Skeletal muscle tissue (tissue), 4 donors: ENCODE data around the gene NCAPG2. TPM values are rescaled to one million over a fixed set of nuclear protein-coding genes. Genes with fewer than 3 reads are reported as not detected.

ENCODE experiments used
- H3K27ac ChIP-seq: one replicate; pipeline ENCODE4 v1.7.0; 2013; ENCODE audit warnings: mild to moderate bottlenecking, low read depth, low read length, inconsistent platforms
- H3K27me3 ChIP-seq, 3 donors: one replicate each; pipeline ENCODE4 v1.7.0; 2013; ENCODE audit warnings: low read length in 3 of 3; ENCODE audit not compliant: control insufficient read depth in 3 of 3, insufficient read depth in 3 of 3
- H3K36me3 ChIP-seq, 3 donors: one replicate each; pipeline ENCODE4 v1.7.0; 2013; ENCODE audit warnings: low read length in 3 of 3; ENCODE audit not compliant: control insufficient read depth in 3 of 3, insufficient read depth in 3 of 3
- H3K4me1 ChIP-seq, 3 donors: one replicate each; pipeline ENCODE4 v1.7.0; 2013; ENCODE audit warnings: low read length in 3 of 3, mild to moderate bottlenecking in 3 of 3; ENCODE audit not compliant: control insufficient read depth in 3 of 3, insufficient read depth in 3 of 3
- H3K4me3 ChIP-seq, 3 donors: one replicate each; pipeline ENCODE4 v1.7.0; 2013; ENCODE audit warnings: low read length in 3 of 3
- H3K9ac ChIP-seq, 3 donors: one replicate each; pipeline ENCODE4 v1.7.0; 2013; ENCODE audit warnings: low read length in 3 of 3, mild to moderate bottlenecking in 3 of 3, moderate library complexity in 2 of 3, low read depth in 1 of 3
- H3K9me3 ChIP-seq, 3 donors: one replicate each; pipeline ENCODE4 v1.7.0; 2013; ENCODE audit warnings: low read length in 3 of 3; ENCODE audit not compliant: control insufficient read depth in 3 of 3
- total RNA-seq: library from RNA; depleted of rRNA; stranded (reverse); fragments of >200 nt; gene quantifications from one replicate; pipeline ENCODE4 v1.2.3, GENCODE V29; 2014
- donor health status: Osteomylitis.

The NCAPG2 gene
- total RNA-seq, 1 donor from 2014 or later, result 9.4 TPM

DNA sequence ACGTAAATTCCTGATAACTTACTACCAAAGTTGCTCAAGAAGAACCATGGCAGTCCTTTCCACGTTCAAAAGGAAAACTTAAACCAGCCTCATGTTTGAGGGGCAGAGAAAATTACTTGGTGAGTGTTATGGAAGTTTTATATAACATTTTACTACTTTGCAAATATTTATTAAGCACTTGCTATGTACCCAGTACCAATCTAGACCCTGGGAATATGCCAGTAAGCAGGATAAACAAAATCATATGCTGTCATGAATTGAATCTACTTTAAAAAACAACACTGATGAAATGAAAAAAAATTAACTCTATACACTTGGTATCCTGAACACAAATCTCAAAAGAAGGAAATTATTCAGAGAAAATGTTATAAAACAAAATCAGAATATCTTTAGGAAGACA, 46.1 kb downstream of the NCAPG2 start:
- H3K4me1 ChIP-seq, result no peaks in the 10 kb centered on the region
- peaks cover 32 to 39% (median 36%) of the 10 kb centered on the region in 3 donors for H3K36me3 ChIP-seq
- no peaks in the 10 kb centered on the region for H3K9me3 ChIP-seq
- no peak overlapping the region for H3K4me3 ChIP-seq
- no peak overlapping the region for H3K9ac ChIP-seq
- H3K27ac ChIP-seq, result no peak overlapping the region
- H3K27me3 ChIP-seq, result no peaks in the 10 kb centered on the region

- Histone ChIP-seq H3K4me3 (no peak overlapping the region), H3K36me3 (peaks cover 24 to 29% (median 25%) of the 10 kb centered on the region in 3 donors), H3K9ac (no peak overlapping the region), H3K9me3 (no peaks in the 10 kb centered on the region), H3K27me3 (no peaks in the 10 kb centered on the region), H3K27ac (no peak overlapping the region), H3K4me1 (no peaks in the 10 kb centered on the region)
Observed at GRCh38 chr7:158657189-158657746, 47.3 kb downstream of the NCAPG2 start.

GRCh38 chr7:158655931-158656441, 48.6 kb downstream of the NCAPG2 start:
- no peak overlapping the region for H3K27ac ChIP-seq
- H3K27me3 ChIP-seq, result no peaks in the 10 kb centered on the region
- H3K9me3 ChIP-seq, result no peaks in the 10 kb centered on the region
- no peak overlapping the region for H3K4me3 ChIP-seq
- H3K4me1 ChIP-seq, result no peaks in the 10 kb centered on the region
- H3K36me3 ChIP-seq, result peaks cover 28 to 34% (median 31%) of the 10 kb centered on the region in 3 donors
- H3K9ac ChIP-seq, result no peak overlapping the region

GRCh38 chr7:158655507-158655906, 49.1 kb downstream of the NCAPG2 start:
- H3K4me3 ChIP-seq, result no peak overlapping the region
- peaks cover 28 to 34% (median 30%) of the 10 kb centered on the region in 3 donors for H3K36me3 ChIP-seq
- H3K9ac ChIP-seq, result no peak overlapping the region
- H3K27ac ChIP-seq, result no peak overlapping the region
- no peaks in the 10 kb centered on the region for H3K27me3 ChIP-seq
- no peaks in the 10 kb centered on the region for H3K9me3 ChIP-seq
- no peaks in the 10 kb centered on the region for H3K4me1 ChIP-seq

DNA sequence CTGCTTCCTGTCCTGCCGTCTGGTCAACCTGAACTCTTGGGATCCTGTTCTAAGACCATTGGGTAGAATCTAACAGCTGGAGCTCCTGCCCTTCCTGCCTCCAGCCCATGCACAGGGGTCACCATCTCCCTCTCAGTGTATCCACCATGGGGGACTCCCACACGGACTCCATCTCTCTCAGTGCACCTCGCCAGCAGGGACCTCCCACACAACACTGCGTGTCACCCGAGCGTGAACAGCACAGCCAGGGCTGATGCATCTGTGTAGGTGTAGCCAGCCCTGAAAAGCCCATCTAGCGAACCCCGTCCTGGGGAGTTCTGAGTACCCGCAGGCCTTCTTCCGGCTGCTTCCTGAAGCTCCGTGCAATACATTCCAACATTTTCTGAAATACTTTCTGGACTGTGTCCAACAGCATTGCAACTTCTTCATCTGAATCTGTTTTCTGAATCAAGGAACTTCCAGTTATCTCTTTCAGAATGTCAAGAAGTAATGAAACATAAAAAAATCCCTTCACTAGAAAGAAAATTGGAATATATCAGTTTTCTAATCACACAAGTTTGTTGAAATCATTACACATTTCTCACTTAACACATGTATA, 52.5 kb downstream of the NCAPG2 start:
- Histone ChIP-seq H3K9me3 (no peaks in the 10 kb centered on the region), H3K4me1 (peaks cover 0 to 4% (median 0%) of the 10 kb centered on the region in 3 donors), H3K36me3 (peaks cover 28 to 34% (median 30%) of the 10 kb centered on the region in 3 donors)

DNA sequence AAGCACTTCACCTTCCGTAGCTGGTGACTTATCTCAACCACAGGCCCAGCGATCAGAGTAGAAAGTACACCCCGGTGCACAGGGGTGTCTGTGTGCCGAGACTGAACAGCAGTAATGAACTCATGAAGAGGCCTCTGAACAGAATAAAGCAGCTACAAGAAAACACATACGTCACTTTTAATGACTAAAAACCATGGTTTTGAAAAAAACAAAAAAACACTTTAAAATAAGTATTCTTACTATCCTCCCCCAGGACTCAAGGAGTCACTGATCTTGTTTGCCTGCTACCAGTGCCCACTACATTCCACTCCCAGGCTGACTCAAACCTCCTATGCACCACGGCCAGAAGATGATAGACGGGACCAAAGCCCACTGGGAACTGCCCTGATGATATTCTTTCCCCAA, 53.8 kb downstream of the NCAPG2 start:
- H3K9me3 ChIP-seq, result no peaks in the 10 kb centered on the region
- no peak overlapping the region for H3K9ac ChIP-seq
- no peak overlapping the region for H3K4me3 ChIP-seq
- H3K36me3 ChIP-seq, result peaks cover 23 to 25% (median 25%) of the 10 kb centered on the region in 3 donors
- peaks cover 0 to 4% (median 0%) of the 10 kb centered on the region in 3 donors for H3K4me1 ChIP-seq
- H3K27me3 ChIP-seq, result no peaks in the 10 kb centered on the region
- H3K27ac ChIP-seq, result no peak overlapping the region

More for the DNA sequence above, 52.5 kb downstream of the NCAPG2 start:
- Histone ChIP-seq H3K27me3 (no peaks in the 10 kb centered on the region), H3K27ac (no peak overlapping the region), H3K4me3 (no peak overlapping the region), H3K9ac (no peak overlapping the region)

DNA sequence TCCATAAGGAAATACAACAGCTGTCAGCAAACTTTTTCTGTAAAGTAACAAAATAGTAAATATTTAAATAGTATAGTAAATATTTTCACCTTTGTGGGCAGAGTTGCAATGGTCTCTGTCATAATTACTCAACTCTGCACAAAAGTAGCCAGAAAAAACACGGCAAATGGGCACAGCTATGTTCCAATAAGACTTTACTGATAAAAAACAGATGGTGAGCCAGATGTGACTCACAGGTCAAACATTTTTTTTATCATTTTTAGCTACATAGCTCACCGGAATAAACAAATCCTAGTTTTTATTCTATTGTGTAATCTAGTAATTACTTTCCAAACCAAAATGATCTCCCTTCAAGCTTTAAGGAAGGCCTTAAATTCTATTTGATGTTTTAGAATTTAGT, 55.3 kb downstream of the NCAPG2 start:
- no peaks in the 10 kb centered on the region for H3K9me3 ChIP-seq
- H3K9ac ChIP-seq, result no peak overlapping the region
- peaks cover 18 to 23% (median 21%) of the 10 kb centered on the region in 3 donors for H3K36me3 ChIP-seq
- H3K4me3 ChIP-seq, result no peak overlapping the region
- H3K27ac ChIP-seq, result no peak overlapping the region
- no peaks in the 10 kb centered on the region for H3K27me3 ChIP-seq
- H3K4me1 ChIP-seq, result peaks cover 0 to 4% (median 0%) of the 10 kb centered on the region in 3 donors

DNA sequence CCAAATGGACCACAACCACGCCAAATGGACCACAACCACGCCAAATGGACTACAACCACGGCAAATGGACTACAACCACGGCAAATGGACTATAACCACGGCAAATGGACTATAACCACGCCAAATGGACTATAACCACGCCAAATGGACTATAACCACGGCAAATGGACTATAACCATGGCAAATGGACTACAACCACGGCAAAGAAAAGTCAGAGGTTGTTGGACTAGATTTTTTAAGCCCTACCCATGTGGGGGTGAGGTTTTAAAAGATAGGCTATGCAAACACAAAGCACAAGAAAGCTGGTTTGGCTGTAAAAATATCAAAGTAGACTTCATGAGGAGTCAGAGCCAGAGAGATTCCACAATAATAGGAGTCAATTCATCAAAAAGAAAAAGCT, 55.8 kb downstream of the NCAPG2 start:
- no peak overlapping the region for H3K4me3 ChIP-seq
- no peak overlapping the region for H3K27ac ChIP-seq
- H3K4me1 ChIP-seq, result peaks cover 0 to 4% (median 0%) of the 10 kb centered on the region in 3 donors
- peaks cover 13 to 18% (median 16%) of the 10 kb centered on the region in 3 donors for H3K36me3 ChIP-seq
- H3K9me3 ChIP-seq, result no peaks in the 10 kb centered on the region
- H3K27me3 ChIP-seq, result no peaks in the 10 kb centered on the region
- no peak overlapping the region for H3K9ac ChIP-seq

DNA sequence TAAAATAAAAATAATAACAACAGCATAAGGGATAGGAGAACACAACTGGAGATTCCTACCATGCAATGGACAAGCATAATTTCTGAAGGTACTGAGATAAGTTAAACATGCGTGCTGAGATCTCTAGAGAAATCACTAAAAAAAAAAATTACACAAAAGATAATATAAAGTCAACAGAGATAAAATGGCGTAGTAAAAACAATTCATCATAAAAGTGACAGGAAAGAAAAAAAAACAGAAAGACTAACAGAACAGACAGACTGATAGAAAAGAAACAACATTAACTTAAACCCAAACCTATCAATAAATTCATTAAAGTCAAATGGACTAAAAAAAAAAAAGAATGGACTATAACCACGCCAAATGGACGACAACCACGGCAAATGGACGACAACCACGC, 56.4 kb downstream of the NCAPG2 start:
- Histone ChIP-seq H3K27me3 (no peaks in the 10 kb centered on the region), H3K9me3 (no peaks in the 10 kb centered on the region), H3K36me3 (peaks cover 14 to 18% (median 18%) of the 10 kb centered on the region in 3 donors), H3K4me3 (no peak overlapping the region), H3K27ac (no peak overlapping the region), H3K4me1 (peaks cover 0 to 4% (median 0%) of the 10 kb centered on the region in 3 donors), H3K9ac (no peak overlapping the region)

DNA sequence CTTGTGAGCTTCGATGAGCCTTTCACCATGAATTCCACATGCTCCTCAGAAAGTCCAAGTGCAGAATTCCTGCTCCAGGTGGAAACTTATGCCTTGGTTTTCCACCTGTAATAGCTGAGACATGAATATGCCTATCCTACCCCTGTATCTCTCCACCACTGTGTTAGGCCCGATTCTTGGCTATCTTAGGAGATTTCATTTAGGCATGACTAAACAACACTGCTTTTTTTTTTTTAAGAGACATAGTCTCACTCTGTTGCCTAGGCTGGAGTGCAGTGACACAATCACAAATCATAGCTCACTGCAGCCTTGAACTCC, 57.2 kb downstream of the NCAPG2 start:
- Histone ChIP-seq H3K9me3 (no peaks in the 10 kb centered on the region), H3K27ac (no peak overlapping the region), H3K36me3 (peaks cover 14 to 18% (median 18%) of the 10 kb centered on the region in 3 donors), H3K9ac (no peak overlapping the region), H3K4me1 (peaks cover 0 to 4% (median 0%) of the 10 kb centered on the region in 3 donors), H3K27me3 (no peaks in the 10 kb centered on the region), H3K4me3 (no peak overlapping the region)
